ENCODE data around the gene KCNJ10. TPM values are rescaled to one million over a fixed set of nuclear protein-coding genes. Genes with fewer than 3 reads are reported as not detected.

KCNJ10 gene
- total RNA-seq, 1 donor from 2014 or later = not detected

- Mint-ChIP-seq H3K4me1 (ENCODE audit: low read depth, unreplicated experiment) (no peaks in the 10 kb centered on the region), H3K27me3 (ENCODE audit: unreplicated experiment) (no peaks in the 10 kb centered on the region), H3K36me3 (ENCODE audit: unreplicated experiment) (no peaks in the 10 kb centered on the region), H3K4me3 (ENCODE audit: unreplicated experiment) (no peak overlapping the region), H3K9me3 (ENCODE audit: unreplicated experiment) (no peaks in the 10 kb centered on the region), H3K27ac (ENCODE audit: unreplicated experiment) (no peak overlapping the region)
- no peak for TF ChIP-seq CTCF (IDR thresholded peaks at IDR 0.05; ENCODE audit: partially characterized antibody, unreplicated experiment)
- DNase-seq = no peak
These were observed 68.5 kb downstream of the KCNJ10 start for GRCh38 chr1:160001440-160001839.

- no peaks in the 10 kb centered on the region for H3K36me3 Mint-ChIP-seq (ENCODE audit: unreplicated experiment)
- no peaks in the 10 kb centered on the region for H3K27me3 Mint-ChIP-seq (ENCODE audit: unreplicated experiment)
- DNase-seq = no peak
- no peaks in the 10 kb centered on the region for H3K9me3 Mint-ChIP-seq (ENCODE audit: unreplicated experiment)
- H3K4me1 Mint-ChIP-seq (ENCODE audit: low read depth, unreplicated experiment) = no peaks in the 10 kb centered on the region
- H3K4me3 Mint-ChIP-seq (ENCODE audit: unreplicated experiment) = no peak overlapping the region
- no peak for TF ChIP-seq CTCF (IDR thresholded peaks at IDR 0.05; ENCODE audit: partially characterized antibody, unreplicated experiment)
- H3K27ac Mint-ChIP-seq (ENCODE audit: unreplicated experiment) = no peak overlapping the region
These were observed 70.8 kb downstream of the KCNJ10 start for GRCh38 chr1:159999204-159999603.

GRCh38 chr1:159996653-159997052, 73.3 kb downstream of the KCNJ10 start:
- TF ChIP-seq CTCF (IDR thresholded peaks at IDR 0.05; ENCODE audit: partially characterized antibody, unreplicated experiment) = no peak
- H3K4me1 Mint-ChIP-seq (ENCODE audit: low read depth, unreplicated experiment) = no peaks in the 10 kb centered on the region
- no peaks in the 10 kb centered on the region for H3K27me3 Mint-ChIP-seq (ENCODE audit: unreplicated experiment)
- H3K4me3 Mint-ChIP-seq (ENCODE audit: unreplicated experiment) = no peak overlapping the region
- no peaks in the 10 kb centered on the region for H3K9me3 Mint-ChIP-seq (ENCODE audit: unreplicated experiment)
- DNase-seq = no peak
- no peak overlapping the region for H3K27ac Mint-ChIP-seq (ENCODE audit: unreplicated experiment)
- H3K36me3 Mint-ChIP-seq (ENCODE audit: unreplicated experiment) = no peaks in the 10 kb centered on the region

GRCh38 chr1:159994896-159995295, 75.1 kb downstream of the KCNJ10 start:
- Mint-ChIP-seq H3K27me3 (ENCODE audit: unreplicated experiment) (no peaks in the 10 kb centered on the region), H3K4me3 (ENCODE audit: unreplicated experiment) (no peak overlapping the region)

GRCh38 chr1:159993911-159994310, 76.0 kb downstream of the KCNJ10 start:
- TF ChIP-seq CTCF (IDR thresholded peaks at IDR 0.05; ENCODE audit: partially characterized antibody, unreplicated experiment) = no peak
- Mint-ChIP-seq H3K27me3 (ENCODE audit: unreplicated experiment) (no peaks in the 10 kb centered on the region), H3K36me3 (ENCODE audit: unreplicated experiment) (no peaks in the 10 kb centered on the region), H3K27ac (ENCODE audit: unreplicated experiment) (no peak overlapping the region), H3K4me3 (ENCODE audit: unreplicated experiment) (no peak overlapping the region), H3K4me1 (ENCODE audit: low read depth, unreplicated experiment) (no peaks in the 10 kb centered on the region), H3K9me3 (ENCODE audit: unreplicated experiment) (no peaks in the 10 kb centered on the region)
- no peak for DNase-seq

More at GRCh38 chr1:159994896-159995295, 75.1 kb downstream of the KCNJ10 start:
- DNase-seq = no peak
- Mint-ChIP-seq H3K4me1 (ENCODE audit: low read depth, unreplicated experiment) (no peaks in the 10 kb centered on the region), H3K27ac (ENCODE audit: unreplicated experiment) (no peak overlapping the region), H3K9me3 (ENCODE audit: unreplicated experiment) (no peaks in the 10 kb centered on the region), H3K36me3 (ENCODE audit: unreplicated experiment) (no peaks in the 10 kb centered on the region)
- no peak for TF ChIP-seq CTCF (IDR thresholded peaks at IDR 0.05; ENCODE audit: partially characterized antibody, unreplicated experiment)
